H9 (cell line): Measurements from ENCODE around the gene TMEM244. TPM values are rescaled to one million over a fixed set of nuclear protein-coding genes. Genes with fewer than 3 reads are reported as not detected.

Experiments
- DNase-seq: peaks from one replicate; pipeline ENCODE4 v3.0.0-alpha.2; 2017
- H2AFZ ChIP-seq: one replicate; pipeline ENCODE4 v1.6.1; 2013; ENCODE audit warnings: mild to moderate bottlenecking, low read length, control low read depth, moderate library complexity
- H2AK5ac ChIP-seq: 2 replicates; pipeline ENCODE4 v1.6.1; 2013; ENCODE audit warnings: low read length, control low read depth, mixed read lengths; ENCODE audit not compliant: insufficient read length
- H2BK120ac ChIP-seq: one replicate; pipeline ENCODE4 v1.6.1; 2013; ENCODE audit warnings: low read depth, mild to moderate bottlenecking, low read length, control low read depth, inconsistent platforms; ENCODE audit not compliant: poor library complexity, severe bottlenecking
- H2BK12ac ChIP-seq: 2 replicates; pipeline ENCODE4 v1.6.1; 2013; ENCODE audit warnings: low read length, control low read depth, mixed read lengths, low read depth; ENCODE audit not compliant: insufficient read length
- H2BK15ac ChIP-seq: 2 replicates; pipeline ENCODE4 v1.6.1; 2013; ENCODE audit warnings: low read depth, low read length, control low read depth
- H2BK20ac ChIP-seq: one replicate; pipeline ENCODE4 v1.6.1; 2013; ENCODE audit warnings: low read depth, mild to moderate bottlenecking, low read length, control low read depth, inconsistent platforms; ENCODE audit not compliant: poor library complexity, severe bottlenecking
- H2BK5ac ChIP-seq: 2 replicates; pipeline ENCODE4 v1.6.1; 2013; ENCODE audit warnings: low read length, control low read depth, mixed read lengths; ENCODE audit not compliant: insufficient read length
- H3K14ac ChIP-seq: 2 replicates; pipeline ENCODE4 v1.6.1; 2013; ENCODE audit warnings: low read length, control low read depth; ENCODE audit not compliant: insufficient read depth
- H3K18ac ChIP-seq: 2 replicates; pipeline ENCODE4 v1.6.1; 2013; ENCODE audit warnings: low read depth, mild to moderate bottlenecking, mixed read lengths, low read length, control low read depth; ENCODE audit not compliant: insufficient read length
- H3K23ac ChIP-seq: 2 replicates; pipeline ENCODE4 v1.6.1; 2013; ENCODE audit warnings: low read length, control low read depth, mixed read lengths, low read depth; ENCODE audit not compliant: insufficient read length
- H3K23me2 ChIP-seq: 2 replicates; pipeline ENCODE4 v1.6.1; 2013; ENCODE audit warnings: low read depth, mild to moderate bottlenecking, mixed read lengths, low read length, control low read depth; ENCODE audit not compliant: insufficient read length, poor library complexity, severe bottlenecking
- H3K27ac ChIP-seq: 2 replicates; pipeline ENCODE4 v1.5.1; 2013; ENCODE audit warnings: low read length, control low read depth, mixed read lengths, low read depth; ENCODE audit not compliant: insufficient read length
- H3K27me3 ChIP-seq: 2 replicates; pipeline ENCODE4 v1.6.1; 2013; ENCODE audit warnings: low read length, control low read depth, inconsistent platforms; ENCODE audit not compliant: insufficient read depth
- H3K4ac ChIP-seq: 2 replicates; pipeline ENCODE4 v1.6.1; 2013; ENCODE audit warnings: low read depth, mild to moderate bottlenecking, control low read depth, inconsistent platforms, low read length, moderate library complexity
- H3K4me1 ChIP-seq: 2 replicates; pipeline ENCODE4 v1.6.1; 2013; ENCODE audit warnings: low read length, control low read depth, inconsistent platforms; ENCODE audit not compliant: insufficient read depth
- H3K4me2 ChIP-seq: 2 replicates; pipeline ENCODE4 v1.6.1; 2013; ENCODE audit warnings: low read length, control low read depth, mixed read lengths; ENCODE audit not compliant: insufficient read length, insufficient read depth
- H3K56ac ChIP-seq: 2 replicates; pipeline ENCODE4 v1.6.1; 2013; ENCODE audit warnings: low read depth, mild to moderate bottlenecking, mixed read lengths, low read length, control low read depth; ENCODE audit not compliant: insufficient read length
- H3K79me1 ChIP-seq: 2 replicates; pipeline ENCODE4 v1.6.1; 2013; ENCODE audit warnings: low read depth, mild to moderate bottlenecking, moderate library complexity, low read length, control low read depth, inconsistent platforms; ENCODE audit not compliant: insufficient read depth, poor library complexity, severe bottlenecking
- H3K79me2 ChIP-seq: 2 replicates; pipeline ENCODE4 v1.6.1; 2013; ENCODE audit warnings: low read length, control low read depth, inconsistent platforms; ENCODE audit not compliant: insufficient read depth
- H3K9ac ChIP-seq: 2 replicates; pipeline ENCODE4 v1.6.1; 2013; ENCODE audit warnings: low read length, control low read depth, mixed read lengths; ENCODE audit not compliant: insufficient read length; ENCODE audit errors: extremely low read depth
- H3K9me3 ChIP-seq: one replicate; pipeline ENCODE4 v1.6.1; 2013; ENCODE audit warnings: low read depth, low read length, inconsistent platforms; ENCODE audit not compliant: control insufficient read depth
- H3T11ph ChIP-seq: one replicate; pipeline ENCODE4 v1.6.1; 2013; ENCODE audit warnings: mild to moderate bottlenecking, low read length, control low read depth, inconsistent platforms
- H4K20me1 ChIP-seq: one replicate; pipeline ENCODE4 v1.6.1; 2013; ENCODE audit not compliant: control insufficient read depth, insufficient read length, insufficient read depth
- H4K5ac ChIP-seq: 2 replicates; pipeline ENCODE4 v1.6.1; 2013; ENCODE audit warnings: low read depth, mild to moderate bottlenecking, mixed read lengths, low read length, control low read depth; ENCODE audit not compliant: insufficient read length
- H4K8ac ChIP-seq: replicated peaks from 2 replicates; pipeline ENCODE4 v1.6.1; 2013; ENCODE audit warnings: low read length, control low read depth, mixed read lengths, low read depth; ENCODE audit not compliant: insufficient read length
- H4K91ac ChIP-seq: 2 replicates; pipeline ENCODE4 v1.6.1; 2013; ENCODE audit warnings: low read depth, mild to moderate bottlenecking, moderate library complexity, mixed read lengths, low read length, control low read depth; ENCODE audit not compliant: insufficient read length
- H3K27ac Mint-ChIP-seq, 3 experiments: 2 replicates in 2 of 3; 3 replicates in 1 of 3; pipeline ENCODE4 v1.8.0; 2020 to 2021; ENCODE audit warnings: mixed read lengths in 3 of 3, mild to moderate bottlenecking in 1 of 3, moderate library complexity in 1 of 3
- H3K27me3 Mint-ChIP-seq: 2 replicates; pipeline ENCODE4 v1.8.0; 2021; ENCODE audit warnings: low read depth, mild to moderate bottlenecking, moderate library complexity, mixed read lengths
- H3K36me3 Mint-ChIP-seq, 3 experiments: 2 replicates in 2 of 3; 3 replicates in 1 of 3; pipeline ENCODE4 v1.8.0; 2020 to 2021; ENCODE audit warnings: low read depth in 3 of 3, mixed read lengths in 3 of 3; ENCODE audit not compliant: insufficient read depth in 1 of 3
- H3K4me1 Mint-ChIP-seq, 2 experiments: 2 replicates each; pipeline ENCODE4 v1.8.0; 2020; ENCODE audit warnings: mixed read lengths in 2 of 2
- H3K4me3 Mint-ChIP-seq, 2 experiments: 2 replicates in 1 of 2; 3 replicates in 1 of 2; pipeline ENCODE4 v1.8.0; 2020 to 2021; ENCODE audit warnings: mild to moderate bottlenecking in 2 of 2, mixed read lengths in 2 of 2, moderate library complexity in 1 of 2
- H3K9me3 Mint-ChIP-seq, 2 experiments: 2 replicates in 1 of 2; 3 replicates in 1 of 2; pipeline ENCODE4 v1.8.0; 2020; ENCODE audit warnings: mild to moderate bottlenecking in 2 of 2, mixed read lengths in 2 of 2, moderate library complexity in 1 of 2
- CTCF ChIP-seq: fragments of 200-600 bp; sonication (generic); conservative IDR thresholded peaks from 3 replicates; pipeline ENCODE4 v1.8.0; 2021; ENCODE audit warnings: antibody characterized with exemption, mild to moderate bottlenecking
- WGBS: extraction: QIAGEN DNeasy Blood & Tissue Kit; methylation state at CpG from one replicate; pipeline ENCODE4 v1.1.7; 2013; ENCODE audit warnings: missing lambda C conversion rate, low lambda C conversion rate, mixed read lengths; ENCODE audit not compliant: insufficient read length; ENCODE audit errors: extremely low coverage; 5-methylcytosine and 5-hydroxymethylcytosine counted together
- total RNA-seq: library from RNA; stranded (reverse); gene quantifications from 2 replicates; pipeline ENCODE4 v1.2.1, GENCODE V29; 2021

TMEM244 gene
- total RNA-seq, 1 experiment from 2014 or later: not detected

DNA sequence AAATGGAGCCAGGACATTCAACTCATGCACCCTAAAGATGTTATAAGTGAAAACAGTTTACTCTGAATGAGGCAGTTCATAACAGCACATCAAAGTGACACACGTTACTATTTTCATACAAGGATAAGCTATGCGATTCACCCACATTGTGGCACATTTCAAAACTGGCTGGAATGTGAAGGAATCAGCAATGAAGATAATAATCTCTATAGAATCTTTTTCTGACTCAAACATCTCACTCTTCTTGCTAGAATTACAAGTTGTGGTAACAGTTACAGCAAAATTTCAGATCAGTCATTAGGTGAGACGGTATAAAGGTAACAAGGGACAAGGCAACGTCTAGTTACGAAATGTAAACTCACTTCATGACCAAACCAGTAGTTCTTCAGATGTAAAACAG, 17.5 kb downstream of the TMEM244 start:
- no peak for DNase-seq
- H3K18ac ChIP-seq: no peak overlapping the region
- H3K36me3 Mint-ChIP-seq: no peaks in the 10 kb centered on the region
- H3K27ac Mint-ChIP-seq: no peak overlapping the region
- no peak overlapping the region for H2BK15ac ChIP-seq
- no peak overlapping the region for H3T11ph ChIP-seq
- no peak overlapping the region for H2BK5ac ChIP-seq
- no peak overlapping the region for H3K4me3 Mint-ChIP-seq
- peaks cover 3% of the 10 kb centered on the region; the same call in 1 of the 2 replicates for H3K4me1 ChIP-seq
- H4K20me1 ChIP-seq: no peaks in the 10 kb centered on the region
- H3K79me2 ChIP-seq: no peaks in the 10 kb centered on the region
- H2BK12ac ChIP-seq: no peak overlapping the region
- WGBS: no CpG with 5 or more reads among the region's 5 CpGs
- H3K27me3 Mint-ChIP-seq: no peaks in the 10 kb centered on the region
- no peaks in the 10 kb centered on the region for H3K23me2 ChIP-seq
- no peak overlapping the region for H2BK20ac ChIP-seq
- no peaks in the 10 kb centered on the region for H3K9me3 Mint-ChIP-seq
- H3K4ac ChIP-seq: no peak overlapping the region
- no peaks in the 10 kb centered on the region for H3K79me1 ChIP-seq
- H3K23ac ChIP-seq: no peak overlapping the region
- H3K9me3 ChIP-seq: no peaks in the 10 kb centered on the region
- H3K27me3 ChIP-seq: no peaks in the 10 kb centered on the region
- H3K4me2 ChIP-seq: no peak overlapping the region
- no peak overlapping the region for H3K14ac ChIP-seq
- no peak overlapping the region for H3K9ac ChIP-seq
- H3K4me1 Mint-ChIP-seq: peaks cover 0 to 7% of the 10 kb centered on the region in 2 experiments; a peak in 3 of 4 replicates
- no peak overlapping the region for H4K8ac ChIP-seq
- no peak overlapping the region for H3K27ac ChIP-seq
- H2BK120ac ChIP-seq: no peak overlapping the region
- H4K91ac ChIP-seq: no peak overlapping the region
- no peak overlapping the region for H2AK5ac ChIP-seq
- no peak overlapping the region for H2AFZ ChIP-seq
- no peak overlapping the region for H4K5ac ChIP-seq
- TF ChIP-seq CTCF: no peak
- no peak overlapping the region for H3K56ac ChIP-seq
